GM20000 (cell line): ENCODE results near the gene BCL2L12.

Source experiments
- DNase-seq: peaks from one replicate; pipeline ENCODE4 v3.0.0; 2012; ENCODE audit warnings: low spot score
- TF ChIP-seq, protein P1 (sequence below): IDR thresholded peaks from 2 replicates; pipeline ENCODE4 v1.5.1; 2012; ENCODE audit warnings: mild to moderate bottlenecking, control low read depth; ENCODE audit errors: extremely low read depth, missing control alignments

BCL2L12 gene

DNA sequence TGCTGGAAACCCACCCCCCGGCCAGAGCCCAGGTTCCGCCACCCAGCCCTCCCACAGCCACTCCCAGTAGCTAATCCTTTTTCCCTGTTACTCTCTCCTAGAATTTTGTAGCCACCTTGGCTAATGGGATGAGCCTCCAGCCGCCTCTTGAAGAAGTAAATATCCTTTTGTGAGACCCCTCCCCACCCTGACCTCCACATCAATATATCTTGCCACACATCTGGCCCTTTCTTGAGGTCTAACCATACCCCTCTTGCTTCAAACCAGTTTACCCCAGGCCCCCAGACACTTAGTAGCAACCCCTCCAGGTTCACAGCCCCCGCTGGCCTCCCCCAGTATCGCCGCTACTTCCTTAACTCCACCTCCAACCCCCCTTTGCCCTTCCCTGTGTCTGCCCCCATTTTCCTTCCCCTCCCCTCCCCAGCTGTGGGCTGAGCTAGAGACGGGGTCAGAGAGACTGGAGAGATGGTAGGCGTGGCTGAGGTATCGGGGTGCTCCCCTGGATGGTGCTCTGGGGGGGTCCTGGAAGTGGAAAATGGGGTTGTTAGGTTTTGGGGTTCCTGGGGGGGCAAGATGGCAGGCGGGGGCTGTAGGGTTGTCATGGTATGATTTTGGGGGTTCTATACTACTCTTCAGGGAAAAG is 14.2 kb downstream of the BCL2L12 start:
- TF ChIP-seq, protein P1, sequence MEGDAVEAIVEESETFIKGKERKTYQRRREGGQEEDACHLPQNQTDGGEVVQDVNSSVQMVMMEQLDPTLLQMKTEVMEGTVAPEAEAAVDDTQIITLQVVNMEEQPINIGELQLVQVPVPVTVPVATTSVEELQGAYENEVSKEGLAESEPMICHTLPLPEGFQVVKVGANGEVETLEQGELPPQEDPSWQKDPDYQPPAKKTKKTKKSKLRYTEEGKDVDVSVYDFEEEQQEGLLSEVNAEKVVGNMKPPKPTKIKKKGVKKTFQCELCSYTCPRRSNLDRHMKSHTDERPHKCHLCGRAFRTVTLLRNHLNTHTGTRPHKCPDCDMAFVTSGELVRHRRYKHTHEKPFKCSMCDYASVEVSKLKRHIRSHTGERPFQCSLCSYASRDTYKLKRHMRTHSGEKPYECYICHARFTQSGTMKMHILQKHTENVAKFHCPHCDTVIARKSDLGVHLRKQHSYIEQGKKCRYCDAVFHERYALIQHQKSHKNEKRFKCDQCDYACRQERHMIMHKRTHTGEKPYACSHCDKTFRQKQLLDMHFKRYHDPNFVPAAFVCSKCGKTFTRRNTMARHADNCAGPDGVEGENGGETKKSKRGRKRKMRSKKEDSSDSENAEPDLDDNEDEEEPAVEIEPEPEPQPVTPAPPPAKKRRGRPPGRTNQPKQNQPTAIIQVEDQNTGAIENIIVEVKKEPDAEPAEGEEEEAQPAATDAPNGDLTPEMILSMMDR: no peak

DNA sequence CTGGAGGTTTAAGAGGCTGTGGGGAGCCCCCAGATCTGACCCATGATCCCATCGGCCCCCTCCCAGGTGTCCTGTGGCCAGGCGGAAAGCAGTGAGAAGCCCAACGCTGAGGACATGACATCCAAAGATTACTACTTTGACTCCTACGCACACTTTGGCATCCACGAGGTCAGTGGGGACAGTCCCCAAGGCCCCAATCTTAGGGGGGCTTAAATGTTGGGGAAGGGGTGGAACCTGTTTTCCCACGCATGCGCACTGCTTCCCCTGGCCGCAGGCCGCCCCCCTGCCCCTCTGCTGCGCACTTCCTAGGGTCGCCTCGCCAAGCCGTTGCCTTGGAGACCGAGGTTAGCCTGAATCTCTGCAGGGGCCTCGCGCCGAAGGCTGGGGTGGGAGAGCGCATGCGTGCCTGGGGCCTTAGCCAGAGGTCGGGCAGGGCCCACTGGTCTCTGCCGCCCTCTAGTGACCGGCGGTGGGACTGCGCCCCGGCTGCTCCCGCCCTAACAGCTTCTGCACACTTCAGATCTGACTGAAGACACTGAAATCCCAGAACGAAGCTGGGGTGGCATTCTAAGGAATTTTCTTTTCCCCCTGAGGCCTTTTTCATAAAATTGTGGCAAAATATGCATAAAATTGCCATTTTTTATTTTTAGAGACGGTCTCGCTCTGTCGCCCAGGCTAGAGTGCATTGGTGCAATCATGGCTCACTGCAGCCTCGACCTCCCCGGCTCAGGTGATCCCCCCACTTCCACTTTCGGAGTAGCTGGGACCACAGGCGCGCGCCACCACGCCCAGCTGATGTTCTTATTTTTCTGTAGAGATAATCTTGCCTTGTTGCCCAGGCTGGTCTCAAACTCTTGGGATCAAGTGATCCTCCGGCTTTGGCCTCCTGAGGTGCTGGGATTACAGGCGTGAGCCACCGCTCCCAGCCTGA is 15.0 kb downstream of the BCL2L12 start:
- TF ChIP-seq, protein P1: peak; percentile 98
- peak; percentile 96 for DNase-seq

More for the DNA sequence above, 14.2 kb downstream of the BCL2L12 start:
- no peak for DNase-seq

DNA sequence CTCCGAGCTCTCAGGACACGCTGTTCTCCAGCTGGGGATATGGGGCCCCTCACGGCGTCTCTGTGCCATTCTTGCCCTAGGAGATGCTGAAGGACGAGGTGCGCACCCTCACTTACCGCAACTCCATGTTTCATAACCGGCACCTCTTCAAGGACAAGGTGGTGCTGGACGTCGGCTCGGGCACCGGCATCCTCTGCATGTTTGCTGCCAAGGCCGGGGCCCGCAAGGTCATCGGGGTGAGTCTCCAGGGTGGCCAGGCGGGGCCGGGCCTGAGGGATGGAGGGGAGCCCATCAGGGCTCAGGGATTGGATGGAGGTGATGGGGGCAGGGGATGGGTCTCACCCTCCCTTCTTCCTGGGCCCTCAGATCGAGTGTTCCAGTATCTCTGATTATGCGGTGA is 16.1 kb downstream of the BCL2L12 start:
- no peak for DNase-seq
- TF ChIP-seq, protein P1: no peak

DNA sequence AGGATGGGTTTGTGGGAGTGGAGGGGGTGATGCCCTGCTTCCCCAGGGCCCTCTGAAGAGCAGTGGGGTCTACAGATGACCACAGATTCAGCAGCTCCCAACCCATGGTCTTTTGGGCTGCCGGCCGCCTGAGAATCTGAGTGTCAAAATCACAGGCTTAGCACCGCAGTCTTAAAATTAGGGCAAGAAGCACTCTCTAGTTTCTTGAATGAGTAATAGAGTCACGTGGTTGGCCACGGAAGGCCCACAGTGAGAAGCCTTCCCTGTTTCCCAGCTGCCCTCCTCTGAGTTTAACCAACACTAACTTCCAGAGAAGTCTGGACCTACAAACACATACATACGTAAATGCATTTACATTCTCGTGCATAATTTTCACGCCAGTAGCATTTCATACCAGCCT is 16.5 kb downstream of the BCL2L12 start:
- TF ChIP-seq, protein P1: no peak
- DNase-seq: no peak

DNA sequence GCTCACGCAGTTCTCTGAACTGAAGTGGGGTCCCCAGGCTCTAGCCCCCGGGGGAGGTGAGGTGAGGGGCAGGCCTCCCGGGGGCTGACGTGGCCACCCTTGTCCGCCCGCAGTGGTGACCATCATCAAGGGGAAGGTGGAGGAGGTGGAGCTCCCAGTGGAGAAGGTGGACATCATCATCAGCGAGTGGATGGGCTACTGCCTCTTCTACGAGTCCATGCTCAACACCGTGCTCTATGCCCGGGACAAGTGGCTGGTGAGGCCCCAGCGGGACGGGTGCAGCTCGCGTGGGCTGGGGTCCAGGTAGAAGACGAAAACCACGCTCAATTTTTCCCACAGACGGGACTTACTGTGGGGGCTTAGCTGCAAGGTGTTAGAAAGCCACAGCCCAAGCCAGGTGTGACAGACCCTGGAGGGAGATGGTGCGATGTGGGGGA is 18.1 kb downstream of the BCL2L12 start:
- no peak for DNase-seq
- TF ChIP-seq, protein P1: no peak

DNA sequence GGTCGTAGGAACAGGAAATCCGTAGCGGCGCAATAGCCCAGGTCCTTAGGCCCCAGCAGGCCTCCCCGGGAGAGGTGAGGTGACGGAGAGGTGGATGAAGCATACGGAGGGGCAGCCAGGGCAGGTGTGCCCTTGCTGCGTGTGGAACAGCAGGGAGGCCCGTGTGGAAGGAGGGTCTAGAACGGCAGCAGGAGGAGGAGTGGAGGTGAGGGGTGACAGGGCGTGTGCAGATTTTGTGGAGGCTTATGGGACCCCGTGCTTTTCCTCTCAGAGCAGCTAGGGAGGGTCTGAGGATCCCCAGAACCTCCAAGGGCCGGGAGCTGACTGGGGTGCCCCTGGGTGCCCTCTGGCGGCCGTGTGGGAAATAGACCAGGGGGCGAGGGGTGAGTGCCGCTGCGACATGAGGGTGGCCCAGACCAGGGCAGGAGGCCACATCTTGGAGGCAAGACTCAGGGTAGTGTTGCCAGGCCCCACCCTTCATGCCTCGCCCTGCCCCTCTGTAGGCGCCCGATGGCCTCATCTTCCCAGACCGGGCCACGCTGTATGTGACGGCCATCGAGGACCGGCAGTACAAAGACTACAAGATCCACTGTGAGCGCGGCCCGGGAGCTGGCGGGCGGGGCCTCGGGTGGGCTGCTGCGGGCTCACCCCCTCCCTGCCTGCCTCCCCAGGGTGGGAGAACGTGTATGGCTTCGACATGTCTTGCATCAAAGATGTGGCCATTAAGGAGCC is 18.7 kb downstream of the BCL2L12 start:
- peak; percentile 75 for DNase-seq
- TF ChIP-seq, protein P1: no peak
